OCI-LY7 (cell line): ENCODE results near the gene ATP2B3. TPM values are rescaled to one million over a fixed set of nuclear protein-coding genes. Genes with fewer than 3 reads are reported as not detected.

ENCODE experiments used
- BruUV-seq: library from RNA; stranded (reverse); fragments of 400-500 nt; replicated peaks from 2 replicates; lab custom pipeline; 2021; lab: Mats Ljungman, UMichigan
- CTCF ChIA-PET: fragments of 300-600 bp; sonication (Branson Sonifier 250); formaldehyde crosslinking; loops from one replicate; lab custom pipeline; 2022; ENCODE audit warnings: antibody characterized with exemption; ENCODE audit not compliant: unreplicated experiment; lab: Charles Lee
- POLR2A ChIA-PET: fragments of 300-600 bp; sonication (Branson Sonifier 250); formaldehyde crosslinking; loops from one replicate; lab custom pipeline; 2022; ENCODE audit warnings: antibody characterized with exemption; lab: Charles Lee
- DNase-seq: peaks from one replicate; pipeline ENCODE4 v3.0.0-alpha.2; 2015; ENCODE audit warnings: low spot score
- H2AFZ ChIP-seq: fragments of 200-600 bp; sonication (generic), shearing (Covaris generic); 2 replicates; pipeline ENCODE4 v1.6.1; 2014; ENCODE audit warnings: mild to moderate bottlenecking, antibody characterized with exemption, low read length, moderate library complexity
- H3K27ac ChIP-seq: fragments of 200-600 bp; sonication (generic); 2 replicates; pipeline ENCODE4 v1.5.1; 2014; ENCODE audit warnings: mixed run types, low read depth, mild to moderate bottlenecking, moderate library complexity, low read length, inconsistent platforms; ENCODE audit not compliant: poor library complexity, severe bottlenecking
- H3K36me3 ChIP-seq: fragments of 200-600 bp; sonication (generic); 2 replicates; pipeline ENCODE4 v1.6.1; 2014; ENCODE audit warnings: mild to moderate bottlenecking, antibody characterized with exemption, low read length, moderate library complexity, mixed read lengths; ENCODE audit not compliant: insufficient read depth
- H3K4me1 ChIP-seq: fragments of 200-600 bp; sonication (generic); 2 replicates; pipeline ENCODE4 v1.5.1; 2014; ENCODE audit warnings: mild to moderate bottlenecking, low read length; ENCODE audit not compliant: insufficient read depth, poor library complexity, severe bottlenecking
- H3K4me2 ChIP-seq: fragments of 200-600 bp; sonication (generic); 2 replicates; pipeline ENCODE4 v1.6.1; 2014; ENCODE audit warnings: mild to moderate bottlenecking, low read length
- H3K4me3 ChIP-seq: fragments of 200-600 bp; sonication (generic); 2 replicates; pipeline ENCODE4 v1.5.1; 2014; ENCODE audit warnings: mild to moderate bottlenecking, low read depth, low read length; ENCODE audit not compliant: poor library complexity, severe bottlenecking
- H3K79me2 ChIP-seq: fragments of 200-600 bp; sonication (generic); 2 replicates; pipeline ENCODE4 v1.6.1; 2016; ENCODE audit warnings: low read depth, mild to moderate bottlenecking, low read length, moderate library complexity, mixed read lengths; ENCODE audit not compliant: insufficient read depth
- H3K9me2 ChIP-seq: fragments of 200-600 bp; sonication (generic); 2 replicates; pipeline ENCODE4 v1.6.1; 2016; ENCODE audit warnings: mild to moderate bottlenecking, low read length, mixed read lengths; ENCODE audit not compliant: insufficient read depth
- H3K9me3 ChIP-seq: fragments of 200-600 bp; sonication (generic); 2 replicates; pipeline ENCODE4 v1.6.1; 2014; ENCODE audit warnings: mild to moderate bottlenecking, mixed run types, low read length, mixed read lengths
- H4K20me1 ChIP-seq: fragments of 200-600 bp; sonication (generic); 2 replicates; pipeline ENCODE4 v1.6.1; 2014; ENCODE audit warnings: mild to moderate bottlenecking, antibody characterized with exemption, low read length, moderate library complexity, mixed read lengths; ENCODE audit not compliant: insufficient read depth
- EZH2phosphoT487 ChIP-seq: fragments of 200-600 bp; sonication (generic); IDR thresholded peaks from 2 replicates; pipeline ENCODE4 v1.6.1; 2018; ENCODE audit warnings: low read depth, borderline replicate concordance, mild to moderate bottlenecking, mixed run types, antibody characterized with exemption, low read length, moderate library complexity, mixed read lengths
- intact Hi-C: fragments of 100-400 bp; cut with micrococcal nuclease; formaldehyde crosslinking; loops from one replicate; pipeline ENCODE4 v1.10.0; 2022; ENCODE audit not compliant: unreplicated experiment
- total RNA-seq, 2 experiments: library from RNA; depleted of rRNA in 1 of 2; stranded (reverse); fragments of >200 nt in 1 of 2; shearing (Covaris generic) in 1 of 2; gene quantifications; 2 replicates each; pipeline ENCODE4 v1.2.3, GENCODE V29; 2014 to 2022
- TF ChIP-seq, protein P1 (sequence below): fragments of 200-600 bp; sonication (generic); conservative IDR thresholded peaks from 2 replicates; pipeline ENCODE4 v1.5.1; 2014; ENCODE audit warnings: mild to moderate bottlenecking, antibody characterized with exemption, low read length, moderate library complexity, mixed read lengths

The ATP2B3 gene
- total RNA-seq, 2 experiments from 2014 or later = not detected

- no peaks in the 10 kb centered on the region for H3K9me2 ChIP-seq
- H3K4me1 ChIP-seq = no peaks in the 10 kb centered on the region
- H3K4me3 ChIP-seq = no peak overlapping the region
- no peak overlapping the region for H3K4me2 ChIP-seq
- no peak for DNase-seq
- no peak overlapping the region for H3K27ac ChIP-seq
- intact Hi-C loops = no loop called here
- no peak overlapping the region for H2AFZ ChIP-seq
- no TSS peak for BruUV-seq
- H3K79me2 ChIP-seq = no peaks in the 10 kb centered on the region
- H4K20me1 ChIP-seq = no peaks in the 10 kb centered on the region
- ChIA-PET CTCF (no interaction called here), POLR2A (no interaction called here)
- no peaks in the 10 kb centered on the region for H3K36me3 ChIP-seq
- TF ChIP-seq, protein P1, sequence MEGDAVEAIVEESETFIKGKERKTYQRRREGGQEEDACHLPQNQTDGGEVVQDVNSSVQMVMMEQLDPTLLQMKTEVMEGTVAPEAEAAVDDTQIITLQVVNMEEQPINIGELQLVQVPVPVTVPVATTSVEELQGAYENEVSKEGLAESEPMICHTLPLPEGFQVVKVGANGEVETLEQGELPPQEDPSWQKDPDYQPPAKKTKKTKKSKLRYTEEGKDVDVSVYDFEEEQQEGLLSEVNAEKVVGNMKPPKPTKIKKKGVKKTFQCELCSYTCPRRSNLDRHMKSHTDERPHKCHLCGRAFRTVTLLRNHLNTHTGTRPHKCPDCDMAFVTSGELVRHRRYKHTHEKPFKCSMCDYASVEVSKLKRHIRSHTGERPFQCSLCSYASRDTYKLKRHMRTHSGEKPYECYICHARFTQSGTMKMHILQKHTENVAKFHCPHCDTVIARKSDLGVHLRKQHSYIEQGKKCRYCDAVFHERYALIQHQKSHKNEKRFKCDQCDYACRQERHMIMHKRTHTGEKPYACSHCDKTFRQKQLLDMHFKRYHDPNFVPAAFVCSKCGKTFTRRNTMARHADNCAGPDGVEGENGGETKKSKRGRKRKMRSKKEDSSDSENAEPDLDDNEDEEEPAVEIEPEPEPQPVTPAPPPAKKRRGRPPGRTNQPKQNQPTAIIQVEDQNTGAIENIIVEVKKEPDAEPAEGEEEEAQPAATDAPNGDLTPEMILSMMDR = no peak
- TF ChIP-seq EZH2phosphoT487 = no peak
- H3K9me3 ChIP-seq = no peaks in the 10 kb centered on the region
These were observed 20.3 kb downstream of the ATP2B3 start for GRCh38 chrX:153537526-153538295.

GRCh38 chrX:153538424-153538823, 21.0 kb downstream of the ATP2B3 start:
- Histone ChIP-seq H3K4me2 (no peak overlapping the region), H3K4me3 (no peak overlapping the region), H4K20me1 (no peaks in the 10 kb centered on the region), H2AFZ (no peak overlapping the region), H3K9me2 (no peaks in the 10 kb centered on the region), H3K79me2 (no peaks in the 10 kb centered on the region), H3K4me1 (no peaks in the 10 kb centered on the region), H3K36me3 (no peaks in the 10 kb centered on the region), H3K27ac (no peak overlapping the region), H3K9me3 (no peaks in the 10 kb centered on the region)
- no peak for DNase-seq
- TF ChIP-seq, protein P1 = no peak
- no peak for TF ChIP-seq EZH2phosphoT487
- ChIA-PET POLR2A (no interaction called here), CTCF (interaction anchor here (1.0 kb wide), 1 partner anchor 129 kb away, joined by 3 read pairs; no protein-coding TSS in a partner anchor)
- BruUV-seq = no TSS peak
- intact Hi-C loops = no loop called here
